NCI-H82 treated with DMSO at 0.1 percent for 48 hours (cell line): ENCODE data around the gene SLAIN1.
"Not testable (repeated sequence)": the region's sequence is repeated elsewhere in the genome, so short reads cannot be mapped to it uniquely, and the experiment has no call there.

ENCODE experiments used
- DNase-seq: peaks from one replicate; lab custom pipeline; 2025; ENCODE audit not compliant: unreplicated experiment; lab: John Stamatoyannopoulos, UW

SLAIN1 gene

DNA sequence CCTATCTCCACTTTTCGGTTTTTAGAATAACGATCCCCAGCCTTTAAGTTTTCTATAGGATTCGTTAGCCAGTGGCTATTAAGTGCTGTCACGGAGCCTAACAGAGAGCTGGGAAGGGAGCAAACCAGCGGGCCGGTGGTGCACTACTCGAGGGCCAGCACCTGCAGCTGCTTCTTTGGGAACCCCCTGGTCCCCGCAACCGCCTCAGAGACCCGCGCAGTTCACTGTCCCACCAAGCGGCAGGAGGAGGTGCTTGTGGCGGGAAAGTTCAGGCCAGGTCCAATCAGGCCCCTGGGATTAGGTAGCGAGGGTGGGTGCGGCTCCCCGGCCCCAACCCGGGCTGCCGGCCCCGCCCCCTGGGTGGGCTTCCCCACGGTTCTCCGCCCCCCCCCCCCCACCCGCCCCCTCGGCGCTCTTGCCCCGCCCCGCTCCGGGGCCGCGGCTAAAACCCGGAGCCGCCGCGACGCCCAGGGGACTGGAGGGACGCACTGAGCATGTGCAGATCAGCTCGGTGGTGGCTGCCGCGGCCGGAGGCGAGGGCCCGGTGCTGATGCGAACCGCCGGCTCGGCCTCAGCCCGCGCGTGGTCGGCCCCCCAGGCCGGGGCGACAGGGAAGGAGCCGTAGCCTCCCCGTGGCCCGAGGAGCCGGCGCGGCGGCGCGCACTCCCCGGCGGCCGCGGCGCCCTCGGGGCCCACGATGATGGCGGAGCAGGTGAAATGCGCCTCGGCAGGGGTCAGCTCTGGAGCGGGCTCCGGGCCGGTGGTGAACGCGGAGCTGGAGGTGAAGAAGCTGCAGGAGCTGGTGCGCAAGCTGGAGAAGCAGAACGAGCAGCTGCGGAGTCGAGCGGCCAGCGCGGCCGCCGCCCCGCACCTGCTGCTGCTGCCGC, at the start of gene SLAIN1:
Gene SLAIN1, plus strand, starts transcription at position 471 of the 887 bp plus-strand sequence. Its CDS starts 227 bp downstream, at position 698.
- peak; percentile 79 for DNase-seq

DNA sequence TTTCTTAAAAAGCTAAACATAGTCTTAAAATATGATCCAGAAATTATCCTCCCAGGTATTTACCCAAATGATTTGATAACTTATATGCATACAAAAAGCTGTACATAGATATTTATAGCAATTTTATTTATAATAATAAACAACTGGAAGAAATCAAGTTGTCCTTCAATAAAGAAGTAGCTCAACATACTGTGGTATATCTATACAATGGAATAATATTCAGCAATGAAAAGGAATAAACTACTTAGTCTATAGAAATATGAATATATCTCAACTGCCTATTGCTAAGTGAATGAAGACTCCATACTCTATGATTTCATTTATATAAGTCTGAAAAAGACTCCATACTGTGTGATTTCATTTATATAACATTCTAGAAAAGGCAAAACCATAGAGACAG, 47.1 kb upstream of the SLAIN1 start:
- DNase-seq: no peak

DNA sequence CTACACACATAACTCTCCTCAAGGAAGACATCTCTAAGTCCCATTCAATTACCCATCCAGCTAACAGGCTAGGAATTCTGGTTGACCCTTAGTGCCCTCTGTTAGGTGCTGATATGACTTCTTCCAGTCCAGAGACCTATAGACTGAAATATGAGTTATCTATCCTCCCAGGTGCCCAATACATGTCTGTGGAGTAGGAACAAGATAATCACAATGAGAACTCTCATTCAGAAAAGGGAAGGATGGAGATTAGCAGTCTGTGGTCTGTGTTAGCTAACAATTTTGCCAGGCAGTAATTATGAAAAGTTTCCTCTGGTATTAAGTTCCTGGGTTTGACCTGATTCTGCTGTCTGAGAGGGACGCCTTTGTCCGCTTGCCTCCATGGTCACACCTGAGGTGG, 44.2 kb upstream of the SLAIN1 start:
- DNase-seq: no peak

DNA sequence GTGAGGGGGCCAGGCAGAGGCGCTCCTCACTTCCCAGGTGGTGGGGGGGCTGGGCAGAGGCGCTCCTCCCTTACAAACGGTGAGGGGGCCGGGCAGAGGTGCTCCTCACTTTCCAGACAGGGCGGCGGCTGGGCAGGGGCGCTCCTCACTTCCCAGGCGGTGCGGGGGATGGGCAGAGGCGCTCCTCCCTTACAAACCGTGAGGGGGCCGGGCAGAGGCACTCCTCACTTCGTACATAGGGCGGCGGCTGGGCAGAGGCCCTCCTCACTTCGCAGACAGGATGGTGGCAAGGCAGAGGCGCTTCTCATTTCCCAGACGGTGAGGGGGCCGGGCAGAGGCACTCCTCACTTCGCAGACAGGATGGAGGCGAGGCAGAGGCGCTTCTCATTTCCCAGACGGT, 37.5 kb upstream of the SLAIN1 start:
- not testable (repeated sequence) for DNase-seq

DNA sequence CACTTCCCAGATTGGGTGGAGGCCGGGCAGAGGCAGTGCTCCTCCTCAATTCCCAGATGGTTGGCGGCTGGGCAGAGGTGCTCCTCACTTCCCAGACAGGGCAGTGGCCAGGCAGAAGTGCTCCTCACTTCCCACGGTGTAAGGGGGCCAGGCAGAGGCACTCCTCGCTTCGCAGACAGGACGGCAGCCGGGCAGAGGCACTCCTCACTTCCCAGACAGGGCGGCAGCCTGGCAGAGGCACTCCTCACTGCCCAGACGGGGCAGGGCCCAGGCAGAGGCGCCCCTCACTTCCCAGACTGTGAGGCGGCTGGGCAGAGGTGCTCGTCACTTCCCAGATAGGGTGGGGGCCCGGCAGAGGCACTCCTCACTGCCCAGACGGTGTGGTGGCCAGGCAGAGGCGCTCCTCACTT, 36.6 kb upstream of the SLAIN1 start:
- DNase-seq: no peak

DNA sequence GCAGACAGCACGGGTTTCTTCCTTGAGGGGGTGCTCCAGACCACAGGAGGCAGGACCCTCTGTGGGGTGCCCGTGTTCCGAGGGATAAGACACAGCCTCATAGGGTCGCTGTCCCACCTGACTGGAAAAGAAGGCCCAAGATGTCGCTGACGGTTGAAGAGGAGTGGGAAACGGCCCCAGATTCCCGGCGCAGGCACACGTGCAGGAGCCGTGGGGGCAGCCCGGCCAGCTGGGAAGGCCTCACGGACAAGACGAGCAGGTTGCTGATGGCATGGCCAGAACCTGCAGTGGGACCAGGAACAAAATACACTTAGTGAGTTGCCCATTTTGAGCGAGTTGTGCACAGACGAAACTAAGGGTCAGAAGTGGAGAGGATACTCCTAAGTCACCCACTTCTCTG, 35.2 kb upstream of the SLAIN1 start:
- not testable (repeated sequence) for DNase-seq

- not testable (repeated sequence) for DNase-seq
These were observed 34.7 kb upstream of the SLAIN1 start for GRCh38 chr13:77662831-77663230.

- DNase-seq: no peak
These were observed 22.6 kb upstream of the SLAIN1 start for GRCh38 chr13:77674852-77675251.

DNA sequence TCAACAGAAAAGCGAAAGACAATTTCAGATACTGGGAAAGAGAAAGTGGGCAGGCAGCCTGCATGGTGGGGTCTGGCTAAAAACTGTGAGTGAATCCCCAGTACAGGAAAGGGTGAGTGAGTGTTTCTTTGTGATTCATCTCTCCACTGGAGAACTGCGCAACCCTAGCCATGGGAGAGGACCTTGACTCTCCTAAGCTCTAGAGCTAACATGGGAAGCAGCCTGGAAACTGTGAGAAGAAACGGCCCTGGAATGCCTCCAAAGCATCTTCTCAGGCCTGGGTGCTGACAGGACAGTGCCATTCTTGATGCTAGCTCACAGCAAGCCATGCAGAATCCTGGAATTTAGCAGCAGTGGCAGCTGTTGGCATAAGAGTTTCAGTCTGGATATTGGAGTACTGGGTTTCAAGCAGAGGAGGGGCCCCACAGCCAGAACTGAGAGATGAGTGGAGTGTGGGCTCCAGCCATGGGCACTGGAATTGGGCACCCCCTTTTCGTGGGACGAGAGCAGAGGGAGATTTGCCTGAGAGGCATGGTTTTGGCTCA, 18.7 kb upstream of the SLAIN1 start:
- no peak for DNase-seq

- DNase-seq: no peak
These were observed 9.7 kb upstream of the SLAIN1 start for GRCh38 chr13:77687799-77688198.

DNA sequence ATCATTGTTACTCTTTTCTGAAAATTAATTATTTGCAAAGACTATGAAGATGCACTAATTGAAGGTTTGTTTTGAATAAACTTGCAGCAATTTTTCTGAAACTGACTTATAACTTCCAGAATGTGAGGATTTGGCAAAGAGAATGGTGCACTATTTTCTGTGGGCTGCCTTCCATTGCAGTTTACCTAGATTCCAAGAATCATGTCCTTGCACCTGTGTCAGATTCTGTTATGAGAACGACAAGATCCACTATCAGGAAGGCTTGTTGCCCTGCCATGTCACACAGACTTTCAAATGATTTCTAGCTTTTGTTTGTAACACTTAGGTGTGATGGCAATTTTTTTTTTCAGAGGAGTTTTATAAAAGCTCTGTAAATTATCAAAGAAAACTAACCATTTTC, 5.6 kb upstream of the SLAIN1 start:
- no peak for DNase-seq

- DNase-seq: no peak
These were observed 4.6 kb upstream of the SLAIN1 start for GRCh38 chr13:77692746-77693448.

DNA sequence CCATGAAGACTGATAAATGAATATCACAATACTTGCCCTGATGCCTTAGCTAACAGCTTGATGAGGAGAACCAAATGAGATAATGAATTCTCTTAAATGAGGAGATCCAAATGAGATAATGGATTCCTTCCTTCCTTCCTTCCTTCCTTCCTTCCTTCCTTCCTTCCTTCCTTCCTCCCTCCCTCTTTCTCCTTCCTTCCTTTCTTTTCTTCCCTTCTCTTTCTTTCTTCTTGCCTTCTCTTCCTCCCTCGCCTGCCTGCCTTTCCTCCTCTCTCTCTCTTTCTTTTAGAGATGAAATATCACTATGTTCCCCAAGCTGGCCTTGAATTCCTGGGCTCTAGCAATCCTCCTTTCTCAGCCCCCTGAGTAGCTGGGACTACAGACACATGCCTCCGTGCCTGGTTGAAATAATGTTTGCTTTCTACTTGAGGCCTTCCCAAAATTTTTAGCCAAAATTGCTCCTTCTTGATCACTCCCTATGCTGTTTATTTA, 4.0 kb upstream of the SLAIN1 start:
- DNase-seq: no peak

DNA sequence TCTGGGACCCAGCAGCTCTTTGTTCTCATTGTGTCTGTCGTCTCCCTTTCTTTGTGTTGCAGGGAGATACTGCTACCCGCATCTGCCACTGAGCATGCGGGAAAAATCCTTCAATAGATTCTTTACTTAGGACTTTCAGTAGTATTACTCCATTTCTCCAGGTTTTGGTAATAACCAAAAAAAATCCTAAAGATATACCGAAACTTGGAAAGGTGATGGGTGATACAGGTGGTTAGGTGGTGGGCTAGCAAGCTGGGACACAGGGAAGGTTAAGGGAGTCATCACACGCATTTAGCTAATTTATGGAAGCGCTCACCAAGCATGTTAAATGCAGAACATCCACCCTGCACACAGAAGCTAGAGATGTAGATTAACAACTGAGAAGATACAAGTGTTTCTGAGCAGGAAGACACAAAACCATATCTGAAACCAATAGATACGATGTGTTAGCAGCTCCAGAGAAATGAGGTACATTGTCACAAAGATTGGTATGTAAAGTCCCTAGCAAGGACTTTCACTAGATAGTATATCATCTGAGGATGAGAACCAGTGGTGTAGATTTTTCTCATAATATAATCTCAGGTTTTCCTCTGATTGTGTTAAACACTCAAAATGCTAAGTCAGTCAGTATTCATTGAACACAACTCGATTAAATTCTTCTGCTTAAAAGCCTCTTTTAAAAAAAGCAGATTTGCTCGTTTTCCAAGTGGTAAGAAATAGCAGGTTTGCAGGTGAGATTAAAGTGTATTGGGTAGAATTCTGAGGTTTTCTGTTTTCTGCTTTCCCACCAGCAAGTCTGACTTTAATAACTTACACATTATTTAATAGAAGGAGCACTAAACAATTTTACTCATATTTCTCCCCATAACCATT, 1.2 kb upstream of the SLAIN1 start:
- no peak for DNase-seq

GRCh38 chr13:77696879-77697216, 639 bp upstream of the SLAIN1 start:
- no peak for DNase-seq

- peak; percentile 52 for DNase-seq
These were observed 943 bp downstream of the SLAIN1 start for GRCh38 chr13:77698201-77699058.

GRCh38 chr13:77699059-77699680, 1.7 kb downstream of the SLAIN1 start:
- peak; percentile 34 for DNase-seq

DNA sequence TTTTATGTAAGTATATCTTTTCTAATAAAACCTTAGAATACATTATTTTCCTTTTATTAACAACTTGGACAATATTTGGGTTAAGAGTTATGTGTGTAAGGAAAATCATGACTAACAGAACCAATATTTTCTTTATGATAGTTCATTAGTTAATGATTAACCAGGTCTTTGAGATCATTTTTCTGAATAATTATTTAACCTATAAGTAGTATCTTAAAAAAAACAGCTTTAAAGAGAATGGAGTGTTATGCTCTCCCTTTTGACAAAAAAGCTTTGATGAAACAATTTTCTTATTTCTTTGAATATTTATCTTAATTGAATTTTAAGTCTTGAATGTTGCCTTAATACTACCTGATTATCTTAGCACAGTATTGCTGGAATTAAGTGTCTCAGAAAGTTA, 3.8 kb downstream of the SLAIN1 start:
- no peak for DNase-seq

DNA sequence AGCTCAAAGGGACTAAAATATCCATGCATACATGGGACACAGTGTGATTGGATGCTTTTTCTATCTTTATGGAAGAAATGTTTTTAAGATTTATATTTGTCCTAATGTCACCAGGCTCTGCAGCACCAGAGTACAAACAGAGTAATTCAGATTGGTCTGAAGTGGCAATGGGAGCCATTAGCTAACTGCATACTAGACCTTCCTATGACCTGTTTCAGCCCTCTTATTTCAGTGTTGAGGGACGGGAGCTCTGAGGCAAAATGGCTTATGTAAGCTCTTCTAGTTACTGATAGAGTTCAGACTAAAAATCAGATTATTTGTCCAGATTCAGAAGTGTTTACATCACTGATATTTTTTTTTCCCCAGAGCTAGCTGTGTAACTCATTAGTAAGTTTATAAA, 4.9 kb downstream of the SLAIN1 start:
- DNase-seq: no peak

GRCh38 chr13:77703408-77703807, 5.9 kb downstream of the SLAIN1 start:
- no peak for DNase-seq
